Aorta (tissue), 5 donors: ENCODE data around the gene ASIC1. TPM values are rescaled to one million over a fixed set of nuclear protein-coding genes. Genes with fewer than 3 reads are reported as not detected.
A peak's percentile ranks its signal among the peaks of the same experiment; 100 is the strongest.

Source experiments
- ATAC-seq: fragments of 200-7000 bp; cut with Tn5 transposase; one replicate; pipeline ENCODE4 v1.9.1; 2022; ENCODE audit warnings: moderate library complexity; ENCODE audit not compliant: low FRiP score
- DNase-seq, 2 donors: peaks; one replicate each; pipeline ENCODE4 v3.0.0-alpha.2; 2020
- H3K27ac ChIP-seq, 2 donors: one replicate each; pipeline ENCODE4 v1.5.1; 2013; ENCODE audit warnings: low read length in 2 of 2, mild to moderate bottlenecking in 2 of 2, moderate library complexity in 2 of 2, control low read depth in 1 of 2, inconsistent platforms in 1 of 2, low read depth in 1 of 2
- H3K27me3 ChIP-seq, 2 donors: one replicate each; pipeline ENCODE4 v1.6.1; 2013; ENCODE audit warnings: control low read depth in 1 of 2, low read length in 1 of 2, mild to moderate bottlenecking in 1 of 2, moderate library complexity in 1 of 2; ENCODE audit not compliant: insufficient read depth in 2 of 2, control insufficient read depth in 1 of 2
- H3K36me3 ChIP-seq, 2 donors: one replicate each; pipeline ENCODE4 v1.6.1; 2013; ENCODE audit warnings: control low read depth in 1 of 2, low read length in 1 of 2, mild to moderate bottlenecking in 1 of 2; ENCODE audit not compliant: insufficient read depth in 2 of 2, control insufficient read depth in 1 of 2
- H3K4me1 ChIP-seq, 2 donors: one replicate each; pipeline ENCODE4 v1.6.1; 2013; ENCODE audit warnings: low read length in 2 of 2, control low read depth in 1 of 2, mild to moderate bottlenecking in 1 of 2, moderate library complexity in 1 of 2; ENCODE audit not compliant: insufficient read depth in 2 of 2, control insufficient read depth in 1 of 2
- H3K4me3 ChIP-seq, 2 donors: one replicate each; pipeline ENCODE4 v1.5.1; 2013; ENCODE audit warnings: low read length in 2 of 2, control low read depth in 1 of 2, mild to moderate bottlenecking in 1 of 2
- H3K9me3 ChIP-seq: one replicate; pipeline ENCODE4 v1.6.1; 2013; ENCODE audit warnings: mild to moderate bottlenecking, low read length; ENCODE audit not compliant: control insufficient read depth
- WGBS, 2 donors: extraction: QIAGEN DNeasy Blood & Tissue Kit; methylation state at CpG; one replicate each; pipeline ENCODE4 v1.1.7; 2013; 5-methylcytosine and 5-hydroxymethylcytosine counted together
- intact Hi-C, 2 donors: fragments of 100-400 bp; cut with DNase I; formaldehyde crosslinking; loops; one replicate each; pipeline versions ENCODE4 v1.14.2 to v1.15.0; 2022
- polyA plus RNA-seq, 2 donors: library from polyadenylated mRNA; stranded (reverse); fragments of 200-250 nt; gene quantifications; one replicate each; pipeline ENCODE4 v1.2.3, GENCODE V29; 2013
- total RNA-seq, 2 donors: library from RNA; stranded (reverse); fragmentation: NEBNext Ultra II Directional; extraction: Animal tissue kit (Norgen Biotek cat#: 25700); gene quantifications; one replicate each; pipeline ENCODE4 v1.2.1, GENCODE V29; 2021
- donor health status: healthy with polysubstance abuse.
- donor health status: Bipolar disorder and iron deficiency.
- donor health status: DM: no; HTN: no; CAD: no.
- donor health status: DM: no; HTN: no; CAD: no.
- donor health status: DM: yes; HTN: yes; CAD: no.

Gene ASIC1
- total and polyA plus RNA-seq, 4 donors = 0.39 to 5.8 (median 1.2) TPM; not detected in 1

- no peaks in the 10 kb centered on the region for H3K9me3 ChIP-seq
- ATAC-seq = no peak
- no peak for DNase-seq
- 76 to 79% methylated on average over 6 of the region's 6 CpGs for WGBS, 2 donors
- H3K27ac ChIP-seq = no peak overlapping the region
- H3K4me3 ChIP-seq = no peak overlapping the region
- H3K27me3 ChIP-seq = no peaks in the 10 kb centered on the region
- intact Hi-C loops = no loop called here
- no peaks in the 10 kb centered on the region for H3K4me1 ChIP-seq
- H3K36me3 ChIP-seq = no peaks in the 10 kb centered on the region
These were observed 4.7 kb downstream of the ASIC1 start for GRCh38 chr12:50061946-50062686.

GRCh38 chr12:50062728-50063460, 5.5 kb downstream of the ASIC1 start:
- H3K4me3 ChIP-seq = no peak overlapping the region
- WGBS, 2 donors = 94 to 100% methylated on average over 5 of the region's 5 CpGs
- H3K9me3 ChIP-seq = no peaks in the 10 kb centered on the region
- H3K4me1 ChIP-seq = no peaks in the 10 kb centered on the region
- no peaks in the 10 kb centered on the region for H3K27me3 ChIP-seq
- DNase-seq (peak in 1 of 2 donors; percentile 12), ATAC-seq (no peak)
- H3K27ac ChIP-seq = no peak overlapping the region
- no peaks in the 10 kb centered on the region for H3K36me3 ChIP-seq
- intact Hi-C loops = no loop called here

DNA sequence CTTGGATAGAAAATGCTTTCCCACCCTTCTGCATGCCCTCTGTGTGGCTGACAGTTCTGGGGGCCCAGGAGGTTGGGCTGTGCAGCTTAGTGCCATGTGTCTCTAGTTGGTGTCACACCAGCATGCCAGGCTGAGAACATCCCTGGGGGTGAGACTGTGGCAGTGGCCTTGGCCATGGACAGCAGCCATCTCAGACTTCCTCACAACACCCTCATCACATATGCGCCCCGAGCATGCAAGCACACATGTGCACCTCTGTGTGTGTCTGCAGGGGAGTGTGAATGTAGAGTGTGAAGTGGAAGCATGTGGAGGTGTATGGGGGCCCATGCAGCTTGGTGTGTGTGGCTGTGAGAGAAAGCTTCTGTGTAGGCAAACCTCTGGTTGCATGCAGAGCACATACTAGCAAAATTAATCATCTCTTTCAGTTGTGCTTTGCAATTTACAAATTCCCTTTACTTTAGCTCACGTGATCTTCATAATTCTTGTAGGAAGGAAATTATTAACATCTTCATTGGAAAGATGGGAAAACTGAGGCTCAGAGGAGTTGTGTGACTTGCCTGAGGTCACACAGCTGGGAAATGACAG, 8.4 kb downstream of the ASIC1 start:
- no peaks in the 10 kb centered on the region for H3K4me1 ChIP-seq
- intact Hi-C loops = no loop called here
- peak in 1 of 2 donors; percentile 34 for DNase-seq
- WGBS, 2 donors = 84 to 91% methylated on average over 3 of the region's 3 CpGs
- no peak for ATAC-seq
- H3K4me3 ChIP-seq = no peak overlapping the region
- no peaks in the 10 kb centered on the region for H3K9me3 ChIP-seq
- no peak overlapping the region for H3K27ac ChIP-seq
- H3K27me3 ChIP-seq = no peaks in the 10 kb centered on the region
- no peaks in the 10 kb centered on the region for H3K36me3 ChIP-seq

- DNase-seq = peak; percentile 78 to 87
- intact Hi-C loops = no loop called here
These were observed 9.0 kb downstream of the ASIC1 start for GRCh38 chr12:50066402-50066801.

GRCh38 chr12:50069069-50069468, 11.7 kb downstream of the ASIC1 start:
- intact Hi-C loops = no loop called here

More at GRCh38 chr12:50066402-50066801, 9.0 kb downstream of the ASIC1 start:
- Histone ChIP-seq H3K4me1 (no peaks in the 10 kb centered on the region), H3K36me3 (no peaks in the 10 kb centered on the region), H3K9me3 (no peaks in the 10 kb centered on the region), H3K27me3 (no peaks in the 10 kb centered on the region), H3K4me3 (no peak overlapping the region), H3K27ac (no peak overlapping the region)
- ATAC-seq = peak; percentile 41
- 28 to 36% methylated on average over 5 of the region's 5 CpGs for WGBS, 2 donors

GRCh38 chr12:50069539-50069938, 12.1 kb downstream of the ASIC1 start:
- ATAC-seq = no peak
- Histone ChIP-seq H3K27me3 (no peaks in the 10 kb centered on the region), H3K36me3 (no peaks in the 10 kb centered on the region), H3K4me3 (no peak overlapping the region), H3K27ac (no peak overlapping the region), H3K9me3 (no peaks in the 10 kb centered on the region), H3K4me1 (no peaks in the 10 kb centered on the region)
- peak in 1 of 2 donors; percentile 10 for DNase-seq
- WGBS, 2 donors = 95 to 98% methylated on average over 3 of the region's 3 CpGs
- intact Hi-C loops = no loop called here

More at GRCh38 chr12:50069069-50069468, 11.7 kb downstream of the ASIC1 start:
- WGBS, 2 donors = 96 to 97% methylated on average over 5 of the region's 5 CpGs
- Histone ChIP-seq H3K27me3 (no peaks in the 10 kb centered on the region), H3K9me3 (no peaks in the 10 kb centered on the region), H3K4me3 (no peak overlapping the region), H3K36me3 (no peaks in the 10 kb centered on the region), H3K4me1 (no peaks in the 10 kb centered on the region), H3K27ac (no peak overlapping the region)
- DNase-seq (peak in 1 of 2 donors; percentile 12), ATAC-seq (no peak)

DNA sequence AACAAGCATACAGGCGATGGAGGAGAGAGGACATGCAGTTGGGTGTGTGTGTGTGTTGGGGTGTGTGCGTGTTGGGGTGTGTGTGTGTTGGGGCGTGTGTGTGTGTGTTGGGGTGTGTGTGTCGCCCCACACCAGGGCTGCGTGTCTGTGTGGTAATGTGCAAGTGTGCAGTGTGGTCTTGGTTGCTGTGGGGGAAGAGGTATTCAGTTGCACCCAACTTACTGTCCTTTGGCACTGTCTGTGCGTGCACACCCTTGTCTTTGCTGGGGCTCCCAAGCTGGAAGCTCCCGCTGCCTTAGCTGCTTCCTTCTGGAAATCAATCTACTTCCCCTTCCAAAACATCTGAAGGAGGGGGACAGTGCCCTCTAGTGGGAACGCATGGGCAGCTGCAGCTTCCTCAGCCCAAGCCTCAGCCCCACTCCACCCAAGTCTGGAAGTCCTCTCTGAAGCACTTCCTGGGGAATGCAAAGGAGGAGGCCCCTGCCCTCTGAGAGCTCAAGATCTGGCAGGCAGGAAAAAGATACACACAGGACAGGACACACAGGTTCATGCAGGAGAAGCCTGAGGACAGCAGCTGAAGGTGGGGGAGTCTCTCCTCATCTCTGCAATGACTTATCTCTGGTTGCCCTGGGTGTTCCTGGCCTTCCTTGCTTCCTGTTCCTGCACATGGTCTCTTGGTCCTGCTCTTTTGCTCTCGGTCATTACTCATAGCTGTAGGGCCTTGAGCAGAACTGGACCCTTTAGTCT, 13.1 kb downstream of the ASIC1 start:
- ATAC-seq (peak; percentile 84), DNase-seq (peak; percentile 89 to 91)
- Histone ChIP-seq H3K27ac (no peak overlapping the region), H3K36me3 (no peaks in the 10 kb centered on the region), H3K4me3 (no peak overlapping the region), H3K27me3 (no peaks in the 10 kb centered on the region), H3K4me1 (no peaks in the 10 kb centered on the region), H3K9me3 (no peaks in the 10 kb centered on the region)
- 35 to 40% methylated on average over 9 of the region's 9 CpGs for WGBS, 2 donors
- intact Hi-C loops = loop anchor here (2.0 to 5.0 kb wide), 3 partner anchors 103 to 242 kb away; no protein-coding TSS in a partner anchor

- Histone ChIP-seq H3K36me3 (no peaks in the 10 kb centered on the region), H3K4me3 (no peak overlapping the region), H3K9me3 (no peaks in the 10 kb centered on the region), H3K27ac (no peak overlapping the region), H3K27me3 (no peaks in the 10 kb centered on the region), H3K4me1 (no peaks in the 10 kb centered on the region)
- WGBS, 2 donors = 76 to 85% methylated on average over 9 to 10 of the region's 10 CpGs
- DNase-seq = peak in 1 of 2 donors; percentile 42
- intact Hi-C loops = loop anchor here (5.0 kb wide), 2 partner anchors 105 to 240 kb away; no protein-coding TSS in a partner anchor
- no peak for ATAC-seq
These were observed 15.0 kb downstream of the ASIC1 start for GRCh38 chr12:50072198-50072907.
